Head of caudate nucleus (tissue), 42 donors: ENCODE measurements around the gene PUM1.
A peak's percentile ranks its signal among the peaks of the same experiment; 100 is the strongest.
"Not testable (repeated sequence)": the region's sequence is repeated elsewhere in the genome, so short reads cannot be mapped to it uniquely, and the experiment has no call there.

ENCODE experiments used
- DNase-seq, 42 donors: peaks; one replicate each; pipeline versions ENCODE4 v3.0.0 to v3.0.0-alpha.2; 2020 to 2021; ENCODE audit warnings: mixed read lengths in 7 of 42
- intact Hi-C: fragments of 100-400 bp; cut with DNase I; formaldehyde crosslinking; loops from one replicate; pipeline ENCODE4 v1.15.0; 2022

The PUM1 gene

GRCh38 chr1:30977511-30977910 lies 88.0 kb downstream of the PUM1 start:
- no peak for DNase-seq
- intact Hi-C loops: no loop called here

DNA sequence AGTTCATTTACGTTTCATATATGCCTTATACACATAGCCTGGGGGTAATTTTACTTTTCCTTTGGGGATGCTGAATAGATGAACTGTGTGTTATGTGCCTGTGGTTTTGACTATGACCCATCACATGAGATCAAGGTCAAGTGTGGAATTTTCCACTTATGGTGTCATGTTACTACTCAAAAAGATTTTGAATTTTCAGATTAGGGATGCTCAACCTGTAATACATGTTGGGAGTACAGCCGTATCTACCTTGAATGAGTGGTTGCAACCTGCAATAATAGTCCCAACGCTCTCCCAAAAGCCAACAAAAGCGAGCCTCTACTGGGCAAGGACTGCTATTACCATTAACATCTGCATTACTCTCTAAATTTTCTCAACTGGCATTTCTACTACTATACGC lies 88.4 kb downstream of the PUM1 start:
- intact Hi-C loops: no loop called here
- no peak for DNase-seq

DNA sequence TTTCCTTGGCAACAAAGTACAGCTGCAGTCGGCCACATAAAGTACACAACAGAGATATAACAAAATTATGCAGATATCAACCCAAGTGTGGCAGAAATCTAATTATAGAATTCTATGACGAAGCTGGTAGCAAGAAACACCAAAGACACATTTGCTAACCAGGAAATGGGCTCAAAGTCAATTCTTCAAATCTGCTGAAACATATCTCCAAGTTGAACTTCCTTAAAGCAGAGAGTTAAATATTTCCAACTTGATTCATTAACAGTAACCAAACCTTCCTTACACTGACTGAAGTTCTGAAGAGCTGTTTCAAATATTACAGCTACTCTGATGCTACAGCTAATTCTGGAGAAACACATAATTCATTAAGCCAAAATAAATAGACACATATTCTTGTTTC lies 89.4 kb downstream of the PUM1 start:
- intact Hi-C loops: no loop called here
- no peak for DNase-seq

DNA sequence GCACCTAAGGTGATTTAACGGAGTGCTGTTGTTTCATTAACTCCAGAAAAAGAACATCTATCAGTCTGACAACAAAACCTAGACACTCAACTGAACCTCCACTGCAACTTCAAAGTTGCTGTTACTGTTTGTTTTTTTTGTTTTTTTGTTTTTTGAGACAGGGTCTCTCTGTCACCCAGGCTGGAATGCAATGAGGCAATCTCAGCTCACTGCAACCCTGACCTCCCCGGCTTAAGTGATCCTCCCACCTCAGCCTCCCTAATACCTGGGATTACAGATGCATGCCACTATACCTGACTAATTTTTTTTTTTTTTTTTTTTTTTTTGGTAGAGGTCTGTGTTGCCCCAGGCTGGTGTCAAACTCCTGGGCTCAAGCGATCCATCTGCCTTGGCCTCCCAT lies 90.3 kb downstream of the PUM1 start:
- intact Hi-C loops: no loop called here
- no peak for DNase-seq

DNA sequence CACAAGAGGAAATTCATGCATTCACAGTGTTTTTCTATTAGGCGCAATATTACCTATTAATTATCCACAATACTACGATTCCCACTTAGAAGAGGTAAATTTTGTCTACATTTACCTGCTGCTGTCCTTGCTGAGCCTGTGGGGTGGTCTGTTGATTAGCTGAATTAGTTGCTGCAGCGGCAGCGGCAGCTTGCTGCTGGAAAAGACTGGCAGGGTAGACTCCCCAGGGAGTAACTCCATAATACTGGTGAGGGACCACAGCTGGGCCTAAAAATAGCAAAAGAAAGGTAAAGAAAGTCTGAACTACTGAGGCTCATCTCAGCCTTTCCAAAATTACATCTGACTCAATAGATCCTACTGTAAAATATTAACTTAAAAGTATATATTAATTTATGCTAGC lies 91.0 kb downstream of the PUM1 start:
- intact Hi-C loops: no loop called here
- no peak for DNase-seq

DNA sequence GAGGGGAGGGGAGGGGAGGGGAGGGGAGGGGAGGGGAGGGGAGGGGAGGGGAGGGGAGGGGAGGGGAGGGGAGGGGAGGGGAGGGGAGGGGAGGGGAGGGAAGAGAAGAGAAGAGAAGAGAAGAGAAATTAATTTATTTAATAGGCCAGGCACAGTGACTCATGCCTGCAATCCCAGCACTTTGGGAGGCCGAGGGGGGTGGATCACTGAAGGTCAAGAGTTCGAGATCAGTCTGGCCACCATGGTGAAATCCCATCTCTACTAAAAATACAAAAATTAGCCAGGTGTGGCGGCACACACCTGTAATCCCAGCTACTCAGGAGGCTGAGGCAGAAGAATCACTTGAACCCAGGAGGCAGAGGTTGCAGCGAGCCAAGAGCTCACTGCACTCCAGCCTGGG lies 93.2 kb downstream of the PUM1 start:
- intact Hi-C loops, DNase-seq: not testable (repeated sequence)

DNA sequence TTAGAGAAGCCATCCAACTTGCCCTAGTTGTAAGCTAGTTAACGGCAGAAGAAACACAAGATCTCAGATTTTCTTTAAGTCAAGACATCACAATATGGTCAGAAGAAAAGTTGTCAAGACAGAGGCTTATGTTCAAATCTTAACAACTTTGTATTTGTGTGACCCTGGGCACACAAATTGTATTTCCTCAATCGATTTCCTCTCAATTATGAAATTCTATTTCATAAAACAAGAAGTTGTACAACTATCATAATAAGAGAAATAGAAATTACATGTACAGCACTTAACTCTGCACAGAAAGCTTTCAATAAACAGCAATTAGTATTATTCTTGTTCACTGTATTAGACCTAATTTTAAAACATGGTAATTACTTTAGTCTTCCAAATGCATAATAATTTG lies 94.0 kb downstream of the PUM1 start:
- intact Hi-C loops: no loop called here
- no peak for DNase-seq

DNA sequence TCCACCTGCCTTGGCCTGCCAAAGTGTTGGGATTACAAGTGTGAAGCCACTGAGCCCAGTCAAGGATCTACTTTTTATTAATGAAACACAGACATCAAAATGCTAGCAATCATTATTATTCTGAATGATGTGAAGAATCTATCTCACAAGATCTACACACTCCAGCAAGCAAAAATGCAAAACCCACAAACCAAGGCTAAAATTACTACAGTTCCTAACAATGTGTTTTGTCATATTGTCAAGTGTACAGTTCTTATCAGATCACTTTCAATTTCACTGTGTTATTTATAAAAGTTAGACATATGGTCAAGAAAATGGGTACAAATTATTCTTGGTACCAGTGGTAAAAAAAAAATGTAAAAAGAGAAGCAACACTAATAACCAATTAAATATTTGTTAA lies 95.6 kb downstream of the PUM1 start:
- no peak for DNase-seq
- intact Hi-C loops: no loop called here

- DNase-seq: no peak
- intact Hi-C loops: no loop called here
Measured at GRCh38 chr1:30968220-30968971, 97.1 kb downstream of the PUM1 start.

DNA sequence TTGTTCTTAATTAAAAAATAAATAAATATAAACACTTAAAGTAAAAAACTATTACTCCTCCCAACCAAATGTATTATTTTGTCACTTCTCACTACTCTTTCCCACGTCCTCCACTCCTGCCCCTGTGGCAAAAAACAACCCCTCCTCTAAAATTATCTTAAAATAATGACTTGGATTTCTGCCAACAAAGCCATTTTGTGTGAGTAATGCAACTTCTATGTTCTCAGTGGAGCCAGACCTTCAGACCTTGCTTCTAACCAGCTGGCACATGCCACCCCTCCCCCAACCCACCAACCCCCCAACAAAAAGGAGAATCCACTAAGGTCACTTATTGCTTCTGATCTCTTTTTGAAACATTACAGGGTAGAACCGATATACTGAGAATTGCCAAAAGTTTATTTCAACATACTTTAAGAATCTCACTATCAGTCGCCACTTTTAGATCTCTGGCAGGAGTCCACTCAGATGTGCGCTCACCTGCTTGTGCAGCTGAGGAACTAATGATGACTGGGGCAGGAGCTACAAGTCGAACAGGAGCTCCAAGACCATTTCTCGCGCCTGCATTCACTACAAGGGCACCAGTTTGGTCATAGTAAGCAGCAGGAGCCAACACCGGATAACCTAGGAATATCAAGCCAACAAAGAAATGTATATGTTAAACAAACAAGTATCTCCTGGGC lies 98.7 kb downstream of the PUM1 start:
- no peak for DNase-seq
- intact Hi-C loops: no loop called here

DNA sequence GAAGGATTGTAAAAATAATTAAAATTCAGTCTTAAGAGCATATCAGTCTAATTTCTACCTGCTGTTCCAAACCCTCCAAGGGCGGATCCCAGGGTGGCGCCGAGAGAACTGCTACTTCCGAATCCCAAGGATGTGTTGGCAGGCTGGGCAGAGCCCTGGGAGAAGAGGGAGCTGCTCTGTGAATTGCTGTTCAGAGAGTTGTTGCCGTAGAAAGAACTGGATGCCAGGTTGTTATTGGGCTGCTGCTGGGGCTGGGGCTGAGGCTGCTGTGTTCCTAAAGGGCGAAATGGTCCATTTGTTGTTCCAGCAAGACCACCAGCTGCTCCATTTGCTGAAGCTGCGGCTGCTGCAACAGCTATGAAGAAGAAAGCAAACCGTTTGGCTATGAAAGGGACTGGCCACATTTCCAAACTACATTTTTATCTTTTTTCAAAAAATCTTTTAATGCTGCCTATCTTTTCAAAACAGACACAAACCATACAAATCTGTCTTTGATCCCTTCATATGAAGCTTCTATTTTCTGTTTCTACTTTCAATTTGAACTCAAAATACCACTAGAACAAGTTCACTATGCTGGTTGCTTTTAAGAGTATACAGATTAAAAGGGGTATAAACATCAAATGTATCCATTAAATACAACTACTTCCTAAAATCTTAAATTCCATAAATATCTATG lies 99.5 kb downstream of the PUM1 start:
- intact Hi-C loops: no loop called here
- peak in 4 of 42 donors; percentile 2 to 21 (median 9) for DNase-seq

DNA sequence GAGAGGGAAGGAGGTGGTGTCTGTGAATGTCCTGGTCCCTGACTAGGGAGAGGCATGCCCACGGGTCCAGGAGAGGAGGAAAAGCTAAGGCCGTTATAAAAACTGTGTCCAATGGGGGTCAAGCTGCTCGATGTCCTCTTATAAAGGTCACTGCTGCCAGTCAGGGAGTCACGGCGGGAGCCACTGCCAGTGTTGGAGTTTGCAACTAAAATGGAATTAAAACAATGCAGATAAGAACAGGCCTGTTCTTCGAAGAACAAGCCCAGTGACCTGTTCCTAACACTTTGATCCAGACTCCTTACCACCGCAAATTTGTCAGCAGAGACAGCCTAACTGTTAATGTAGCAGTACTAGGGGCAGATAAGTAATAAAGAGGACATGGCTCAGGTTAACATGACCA lies 100.8 kb downstream of the PUM1 start:
- intact Hi-C loops: no loop called here
- DNase-seq: no peak

GRCh38 chr1:30962609-30963508 lies 102.7 kb downstream of the PUM1 start:
- no peak for DNase-seq
- intact Hi-C loops: no loop called here

GRCh38 chr1:30957560-30958222 lies 107.8 kb downstream of the PUM1 start:
- intact Hi-C loops: no loop called here
- no peak for DNase-seq

GRCh38 chr1:30955448-30956015 lies 110.0 kb downstream of the PUM1 start:
- no peak for DNase-seq
- intact Hi-C loops: no loop called here

DNA sequence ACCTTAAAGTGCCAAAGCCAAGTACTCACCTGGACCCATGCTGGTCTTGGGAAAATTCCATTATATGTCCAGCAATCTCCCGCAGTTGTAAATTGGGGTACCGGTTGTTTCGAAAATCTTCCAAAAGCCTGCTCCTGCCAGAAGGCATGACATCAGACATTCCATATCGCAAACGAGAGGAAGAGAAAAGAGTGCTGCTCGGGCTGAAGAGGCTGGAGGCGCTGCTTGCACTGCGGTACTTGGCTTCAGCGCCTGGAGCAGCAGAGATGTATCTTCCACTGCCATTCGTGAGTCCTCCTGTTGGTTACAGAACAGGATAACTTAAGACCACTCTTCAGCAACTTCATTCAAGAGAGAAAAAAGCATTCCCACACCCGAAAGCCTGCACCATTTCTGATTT lies 111.8 kb downstream of the PUM1 start:
- intact Hi-C loops: no loop called here
- DNase-seq: no peak

GRCh38 chr1:30952098-30952497 lies 113.4 kb downstream of the PUM1 start:
- peak in 23 of 42 donors; percentile 20 to 77 (median 46) for DNase-seq
- intact Hi-C loops: no loop called here

- intact Hi-C loops: no loop called here
- no peak for DNase-seq
Measured at GRCh38 chr1:30950700-30951099, 114.8 kb downstream of the PUM1 start.

GRCh38 chr1:30950053-30950452 lies 115.5 kb downstream of the PUM1 start:
- intact Hi-C loops: no loop called here
- DNase-seq: no peak
